Measurements from ENCODE around the gene TMC4.

TMC4 gene

GRCh38 chr19:54114340-54115108 lies 58.4 kb downstream of the TMC4 start:
- no peak for TF ChIP-seq CEBPB (IDR thresholded peaks at IDR 0.05)
- TF ChIP-seq USF1 (IDR thresholded peaks at IDR 0.05) = no peak

Data from Ishikawa (cell line).